Peyer's patch (tissue), 4 donors: ENCODE results near the gene PRSS58. TPM values are rescaled to one million over a fixed set of nuclear protein-coding genes. Genes with fewer than 3 reads are reported as not detected.

Experiments used
- DNase-seq, 3 donors: peaks; one replicate each; pipeline ENCODE4 v3.0.0-alpha.2; 2017 to 2019
- H3K27ac ChIP-seq, 4 donors: fragments of 200-600 bp; sonication (generic); one replicate each; pipeline ENCODE4 v1.5.1; 2016 to 2019
- H3K27me3 ChIP-seq, 2 donors: fragments of 200-600 bp; sonication (generic); one replicate each; pipeline ENCODE4 v1.5.1; 2019
- H3K36me3 ChIP-seq, 3 donors: fragments of 200-600 bp; sonication (generic); one replicate each; pipeline ENCODE4 v1.5.1; 2016 to 2019
- H3K4me1 ChIP-seq, 4 donors: fragments of 200-600 bp; sonication (generic); one replicate each; pipeline ENCODE4 v1.5.1; 2016 to 2019
- H3K4me3 ChIP-seq, 4 donors: fragments of 200-600 bp; sonication (generic); 1 replicate in 3 of 4; 2 replicates in 1 of 4; pipeline ENCODE4 v1.5.1; 2016 to 2019; ENCODE audit warnings: mild to moderate bottlenecking in 1 of 4
- H3K9me3 ChIP-seq, 4 donors: fragments of 200-600 bp; sonication (generic); one replicate each; pipeline ENCODE4 v1.5.1; 2016 to 2019; ENCODE audit warnings: mild to moderate bottlenecking in 1 of 4
- CTCF ChIP-seq, 6 experiments: fragments of 450-650 bp in 4 of 6; fragments of 200-600 bp in 2 of 6; sonication (generic) in 1 of 6; IDR thresholded peaks; one replicate each; pipeline ENCODE4 v1.5.1; 2017 to 2019; ENCODE audit warnings: antibody characterized with exemption in 6 of 6, mild to moderate bottlenecking in 3 of 6, moderate library complexity in 1 of 6
- POLR2A ChIP-seq, 2 donors: fragments of 450-650 bp; IDR thresholded peaks; one replicate each; pipeline ENCODE4 v1.5.1; 2017; ENCODE audit warnings: antibody characterized with exemption in 2 of 2, mild to moderate bottlenecking in 2 of 2, moderate library complexity in 2 of 2
- small RNA-seq, 2 donors: library from RNA; depleted of rRNA; stranded (forward); fragments of <200 nt; gene quantifications; one replicate each; pipeline ENCODE3, GENCODE V24; 2016
- total RNA-seq, 4 donors: library from RNA; depleted of rRNA; stranded (reverse); fragments of >200 nt; gene quantifications; one replicate each; pipeline ENCODE4 v1.1.0, GENCODE V29; 2016

The PRSS58 gene
- total RNA-seq, 4 donors from 2014 or later: not detected

GRCh38 chr7:142248166-142249160 is 9.4 kb downstream of the PRSS58 start:
- DNase-seq: no peak
- Histone ChIP-seq H3K27ac (no peak overlapping the region), H3K27me3 (no peaks in the 10 kb centered on the region), H3K9me3 (no peaks in the 10 kb centered on the region), H3K4me1 (no peaks in the 10 kb centered on the region), H3K4me3 (no peak overlapping the region), H3K36me3 (no peaks in the 10 kb centered on the region)
- TF ChIP-seq POLR2A (IDR thresholded peaks at IDR 0.05) (no peak), CTCF (IDR thresholded peaks at IDR 0.05) (no peak)

- DNase-seq: no peak
- Histone ChIP-seq H3K4me3 (no peak overlapping the region), H3K27me3 (no peaks in the 10 kb centered on the region), H3K36me3 (no peaks in the 10 kb centered on the region), H3K4me1 (no peaks in the 10 kb centered on the region), H3K27ac (no peak overlapping the region), H3K9me3 (no peaks in the 10 kb centered on the region)
- TF ChIP-seq CTCF (IDR thresholded peaks at IDR 0.05) (no peak), POLR2A (IDR thresholded peaks at IDR 0.05) (no peak)
Measured at GRCh38 chr7:142243823-142244222, 14.0 kb downstream of the PRSS58 start.

DNA sequence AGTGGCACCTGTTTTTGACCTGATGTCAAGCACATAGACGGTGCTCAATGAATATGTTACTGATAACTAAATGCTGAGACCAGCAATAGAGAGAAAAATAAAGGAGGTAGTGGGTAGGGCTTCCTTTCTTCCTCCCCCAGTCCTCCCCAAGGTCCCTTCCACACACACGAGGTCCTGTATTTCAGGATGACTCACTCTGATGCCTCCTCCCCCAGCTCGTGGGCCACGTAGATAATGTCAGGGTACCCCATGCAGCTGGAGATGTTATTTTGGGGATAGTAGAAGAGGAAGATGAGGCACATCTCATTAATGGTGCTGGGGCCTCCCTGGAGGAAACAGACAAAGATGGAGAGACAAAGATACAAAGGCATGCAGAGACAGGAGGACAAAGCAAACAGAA is 17.3 kb downstream of the PRSS58 start:
- no peak for DNase-seq
- Histone ChIP-seq H3K4me3 (no peak overlapping the region), H3K27ac (no peak overlapping the region), H3K9me3 (no peaks in the 10 kb centered on the region), H3K36me3 (no peaks in the 10 kb centered on the region), H3K4me1 (no peaks in the 10 kb centered on the region), H3K27me3 (no peaks in the 10 kb centered on the region)
- TF ChIP-seq POLR2A (IDR thresholded peaks at IDR 0.05) (no peak), CTCF (IDR thresholded peaks at IDR 0.05) (no peak)

- no peak for TF ChIP-seq CTCF (IDR thresholded peaks at IDR 0.05)
- no peak for TF ChIP-seq POLR2A (IDR thresholded peaks at IDR 0.05)
Measured at GRCh38 chr7:142231716-142232115, 26.1 kb downstream of the PRSS58 start.

GRCh38 chr7:142228537-142229104 is 29.2 kb downstream of the PRSS58 start:
- Histone ChIP-seq H3K4me3 (no peak overlapping the region), H3K4me1 (no peaks in the 10 kb centered on the region), H3K9me3 (no peaks in the 10 kb centered on the region), H3K27ac (no peak overlapping the region), H3K36me3 (peaks cover 0 to 6% (median 0%) of the 10 kb centered on the region in 3 donors), H3K27me3 (no peaks in the 10 kb centered on the region)
- DNase-seq: no peak
- no peak for TF ChIP-seq POLR2A (IDR thresholded peaks at IDR 0.05)
- TF ChIP-seq CTCF (IDR thresholded peaks at IDR 0.05): no peak

More at GRCh38 chr7:142231716-142232115, 26.1 kb downstream of the PRSS58 start:
- Histone ChIP-seq H3K4me1 (no peaks in the 10 kb centered on the region), H3K9me3 (no peaks in the 10 kb centered on the region), H3K27me3 (no peaks in the 10 kb centered on the region), H3K27ac (no peak overlapping the region), H3K36me3 (peaks cover 0 to 5% (median 0%) of the 10 kb centered on the region in 3 donors), H3K4me3 (no peak overlapping the region)
- no peak for DNase-seq

Small RNA genes within 50 kb of the gene (small RNA-seq; reads per million reads assigned to genes)
- gene TRBV1: 0 reads per million in 2 donors

Other genes starting within 250 kb of the PRSS58 start
- gene MGAM2, start 146.3 kb downstream of the PRSS58 start, total RNA-seq: 100 to 1,000 TPM in 1 of 4 donors, 10 to 100 TPM in 3; 11.6 to 116 (median 90.3) TPM